ENCODE measurements around the gene EFHD2. TPM values are rescaled to one million over a fixed set of nuclear protein-coding genes. Genes with fewer than 3 reads are reported as not detected.

EFHD2 gene
- polyA plus RNA-seq, 1 experiment: 30.4 TPM

DNA sequence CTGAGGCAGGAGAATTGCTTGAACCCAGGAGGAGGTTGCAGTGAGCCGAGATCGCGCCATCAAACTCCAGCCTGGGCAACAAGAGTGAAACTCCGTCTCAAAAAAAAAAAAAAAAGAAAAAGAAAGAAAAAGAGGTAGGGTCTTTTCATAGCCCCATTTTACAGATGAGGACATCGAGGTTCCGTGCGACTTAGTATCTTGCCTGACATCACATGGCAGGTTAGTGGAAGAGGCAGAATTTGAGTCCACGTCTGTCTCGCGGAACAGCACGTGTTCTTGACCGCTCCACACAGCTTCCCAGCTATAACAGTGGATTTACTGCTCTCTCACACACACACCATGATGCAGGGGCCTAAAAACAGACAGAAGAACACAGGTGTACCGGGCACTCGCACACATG lies 29.6 kb downstream of the EFHD2 start:
- TF ChIP-seq CTCF (IDR thresholded peaks at IDR 0.05; ENCODE audit: low read depth, low read length): no peak
- ChIA-PET POLR2A (no interaction called here), CTCF (no interaction called here)
- no peak for DNase-seq (ENCODE audit: low read depth, low spot score)
- Histone ChIP-seq H3K9me3 (ENCODE audit: control insufficient read depth, insufficient read depth, low read length) (no peaks in the 10 kb centered on the region; the same call in 1 of the 2 replicates), H3K27me3 (ENCODE audit: control insufficient read depth, insufficient read depth, low read length) (peaks cover 4% of the 10 kb centered on the region), H3K4me3 (ENCODE audit: low read depth, low read length) (no peak overlapping the region), H3K27ac (ENCODE audit: low read depth, low read length) (no peak overlapping the region)

- ChIA-PET POLR2A (no interaction called here), CTCF (interaction anchor here (1.7 kb wide), 1 partner anchor 9 kb away, joined by 12 read pairs; no protein-coding TSS in a partner anchor)
- H3K9me3 ChIP-seq (ENCODE audit: control insufficient read depth, insufficient read depth, low read length): no peaks in the 10 kb centered on the region; the same call in 1 of the 2 replicates
- H3K27ac ChIP-seq (ENCODE audit: low read depth, low read length): no peak overlapping the region
- DNase-seq (ENCODE audit: low read depth, low spot score): no peak
- H3K27me3 ChIP-seq (ENCODE audit: control insufficient read depth, insufficient read depth, low read length): peaks cover 6% of the 10 kb centered on the region
- TF ChIP-seq CTCF (IDR thresholded peaks at IDR 0.05; ENCODE audit: low read depth, low read length): no peak
- no peak overlapping the region for H3K4me3 ChIP-seq (ENCODE audit: low read depth, low read length)
These were observed 30.7 kb downstream of the EFHD2 start for GRCh38 chr1:15440357-15440756.

DNA sequence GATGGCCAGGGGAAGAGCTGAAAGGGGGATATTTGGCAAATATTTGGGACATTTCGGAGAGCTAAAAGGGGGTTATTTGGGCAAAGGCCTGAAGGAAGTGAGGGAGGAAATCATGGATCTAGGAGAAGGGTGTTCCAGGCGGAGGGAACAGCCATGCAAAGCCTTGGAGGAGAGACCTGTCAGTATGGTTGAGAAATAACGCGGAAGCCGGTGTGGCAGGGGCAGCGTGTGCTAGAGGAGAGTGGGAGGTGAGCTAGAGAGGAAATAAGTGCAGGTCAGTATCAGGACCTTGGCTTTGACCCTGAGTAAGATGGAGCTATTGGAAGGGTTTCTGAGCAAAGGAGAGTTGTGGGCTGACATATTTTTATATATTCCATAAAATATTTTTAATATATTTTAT lies 31.6 kb downstream of the EFHD2 start:
- TF ChIP-seq CTCF (IDR thresholded peaks at IDR 0.05; ENCODE audit: low read depth, low read length): no peak
- H3K9me3 ChIP-seq (ENCODE audit: control insufficient read depth, insufficient read depth, low read length): no peaks in the 10 kb centered on the region; the same call in 1 of the 2 replicates
- no peak for DNase-seq (ENCODE audit: low read depth, low spot score)
- no peak overlapping the region for H3K4me3 ChIP-seq (ENCODE audit: low read depth, low read length)
- ChIA-PET POLR2A (no interaction called here), CTCF (interaction anchor here (1.7 kb wide), 1 partner anchor 10 kb away, joined by 12 read pairs; no protein-coding TSS in a partner anchor)
- H3K27me3 ChIP-seq (ENCODE audit: control insufficient read depth, insufficient read depth, low read length): peaks cover 7% of the 10 kb centered on the region
- no peak overlapping the region for H3K27ac ChIP-seq (ENCODE audit: low read depth, low read length)

GRCh38 chr1:15442119-15442518 lies 32.4 kb downstream of the EFHD2 start:
- Histone ChIP-seq H3K9me3 (ENCODE audit: control insufficient read depth, insufficient read depth, low read length) (no peaks in the 10 kb centered on the region; the same call in 1 of the 2 replicates), H3K4me3 (ENCODE audit: low read depth, low read length) (no peak overlapping the region), H3K27ac (ENCODE audit: low read depth, low read length) (no peak overlapping the region), H3K27me3 (ENCODE audit: control insufficient read depth, insufficient read depth, low read length) (peaks cover 9% of the 10 kb centered on the region)
- no peak for TF ChIP-seq CTCF (IDR thresholded peaks at IDR 0.05; ENCODE audit: low read depth, low read length)
- POLR2A ChIA-PET: no interaction called here
- CTCF ChIA-PET: interaction anchor here (2.4 kb wide), 1 partner anchor 11 kb away, joined by 12 read pairs; no protein-coding TSS in a partner anchor
- no peak for DNase-seq (ENCODE audit: low read depth, low spot score)

DNA sequence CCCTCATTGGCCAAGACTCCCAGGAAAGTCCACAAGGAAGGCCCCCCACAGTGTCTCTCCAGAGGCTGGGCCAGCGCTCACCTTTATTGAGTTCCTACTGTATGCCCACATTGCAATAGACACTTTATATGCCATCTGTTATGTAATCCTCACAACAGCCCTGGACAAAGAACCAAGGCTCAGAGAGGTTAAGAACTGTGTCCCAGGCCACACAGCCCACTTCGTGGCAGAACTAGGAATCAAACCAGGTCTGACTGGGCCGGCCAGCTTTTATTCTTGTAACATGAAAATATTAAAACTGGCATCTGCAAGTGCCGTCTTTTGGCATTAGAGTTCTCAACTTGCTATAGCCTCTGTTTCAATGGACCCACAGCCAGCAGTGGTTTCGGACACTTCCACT lies 33.1 kb downstream of the EFHD2 start:
- POLR2A ChIA-PET: no interaction called here
- CTCF ChIA-PET: interaction anchor here (0.8 to 2.4 kb wide), 3 partner anchors 10 to 119 kb away, joined by 3 to 12 read pairs (median 4); no protein-coding TSS in a partner anchor

More for the DNA sequence above, 33.1 kb downstream of the EFHD2 start:
- Histone ChIP-seq H3K9me3 (ENCODE audit: control insufficient read depth, insufficient read depth, low read length) (no peaks in the 10 kb centered on the region; the same call in 1 of the 2 replicates), H3K4me3 (ENCODE audit: low read depth, low read length) (no peak overlapping the region), H3K27me3 (ENCODE audit: control insufficient read depth, insufficient read depth, low read length) (peaks cover 14% of the 10 kb centered on the region), H3K27ac (ENCODE audit: low read depth, low read length) (no peak overlapping the region)
- no peak for DNase-seq (ENCODE audit: low read depth, low spot score)
- no peak for TF ChIP-seq CTCF (IDR thresholded peaks at IDR 0.05; ENCODE audit: low read depth, low read length)
